ENCODE measurements around the gene ANKRD22.

- TF ChIP-seq CTCF (IDR thresholded peaks at IDR 0.05) (no peak), EZH2 (IDR thresholded peaks at IDR 0.05; ENCODE audit: borderline replicate concordance, insufficient read depth, low read depth, low read length, poor library complexity, severe bottlenecking) (no peak)
Measured at GRCh38 chr10:88858491-88858890, 6.8 kb upstream of the ANKRD22 start.
